ENCODE results near the gene TMEM270.

Gene TMEM270

GRCh38 chr7:73892003-73892999, 31.3 kb downstream of the TMEM270 start:
- no peak for TF ChIP-seq GATA1 (IDR thresholded peaks at IDR 0.05; ENCODE audit: low read depth, low read length)
- no peak for TF ChIP-seq POLR2A (IDR thresholded peaks at IDR 0.05; ENCODE audit: low read length)
- peak; percentile 35 to 50 for DNase-seq

DNA sequence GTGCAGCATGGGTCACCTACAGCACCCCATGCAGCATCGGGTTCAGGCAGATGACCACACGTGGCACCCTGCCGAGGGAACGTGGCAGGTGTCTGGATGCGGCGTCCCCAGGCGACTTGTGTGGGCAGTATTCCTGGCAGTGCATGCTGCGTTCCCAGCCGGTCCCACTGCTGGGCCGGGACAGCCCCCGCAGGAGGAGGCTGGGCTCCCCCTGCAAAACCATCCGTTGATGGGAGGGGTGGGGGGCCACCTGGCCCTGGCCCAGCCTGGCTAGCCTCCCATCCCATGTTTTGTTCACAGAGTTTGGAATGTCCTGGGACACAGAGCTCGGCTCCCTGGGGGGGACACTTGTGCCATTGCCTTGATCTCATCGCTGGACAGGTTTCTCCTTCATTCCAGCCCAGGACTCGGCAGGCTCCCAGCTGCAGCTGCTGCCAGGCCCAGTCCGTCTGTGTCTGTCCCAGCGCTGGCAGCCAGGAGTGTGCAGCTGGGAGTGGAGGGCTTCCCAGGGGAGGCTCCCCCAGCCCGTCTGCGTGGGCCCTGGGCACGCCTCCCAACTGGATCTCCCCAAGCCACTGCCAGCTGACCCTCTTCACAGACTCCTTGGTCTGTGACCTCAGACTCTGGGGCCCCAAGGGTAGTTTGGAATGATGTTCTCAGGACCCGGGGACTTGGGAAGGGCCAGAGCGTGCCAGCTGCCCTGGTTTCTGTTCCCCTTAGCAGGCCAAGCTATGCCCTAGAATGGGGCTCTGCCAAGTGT, 32.6 kb downstream of the TMEM270 start:
- no peak for DNase-seq
- TF ChIP-seq GATA1 (IDR thresholded peaks at IDR 0.05; ENCODE audit: low read depth, low read length) (no peak), POLR2A (IDR thresholded peaks at IDR 0.05; ENCODE audit: low read length) (no peak)

DNA sequence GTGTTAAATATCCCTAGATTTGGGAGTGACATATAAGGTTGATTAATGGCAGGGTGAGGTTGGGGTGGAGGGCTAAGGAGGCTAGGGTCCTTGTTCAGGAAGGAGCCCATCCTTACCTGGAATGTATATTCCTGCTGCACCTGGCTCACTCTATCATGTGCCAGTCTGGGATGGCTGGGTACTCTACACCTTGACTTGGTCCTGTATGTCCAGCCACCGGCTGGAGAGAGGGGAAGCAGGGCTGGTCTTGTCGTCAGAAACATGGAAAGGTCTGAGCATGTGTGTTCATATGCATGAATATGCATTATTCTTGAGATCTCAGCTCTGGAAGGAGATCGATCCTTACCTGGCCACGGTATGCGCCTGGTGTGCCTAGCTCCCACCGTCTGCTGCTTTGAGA, 33.2 kb downstream of the TMEM270 start:
- no peak for DNase-seq
- no peak for TF ChIP-seq GATA1 (IDR thresholded peaks at IDR 0.05; ENCODE audit: low read depth, low read length)

DNA sequence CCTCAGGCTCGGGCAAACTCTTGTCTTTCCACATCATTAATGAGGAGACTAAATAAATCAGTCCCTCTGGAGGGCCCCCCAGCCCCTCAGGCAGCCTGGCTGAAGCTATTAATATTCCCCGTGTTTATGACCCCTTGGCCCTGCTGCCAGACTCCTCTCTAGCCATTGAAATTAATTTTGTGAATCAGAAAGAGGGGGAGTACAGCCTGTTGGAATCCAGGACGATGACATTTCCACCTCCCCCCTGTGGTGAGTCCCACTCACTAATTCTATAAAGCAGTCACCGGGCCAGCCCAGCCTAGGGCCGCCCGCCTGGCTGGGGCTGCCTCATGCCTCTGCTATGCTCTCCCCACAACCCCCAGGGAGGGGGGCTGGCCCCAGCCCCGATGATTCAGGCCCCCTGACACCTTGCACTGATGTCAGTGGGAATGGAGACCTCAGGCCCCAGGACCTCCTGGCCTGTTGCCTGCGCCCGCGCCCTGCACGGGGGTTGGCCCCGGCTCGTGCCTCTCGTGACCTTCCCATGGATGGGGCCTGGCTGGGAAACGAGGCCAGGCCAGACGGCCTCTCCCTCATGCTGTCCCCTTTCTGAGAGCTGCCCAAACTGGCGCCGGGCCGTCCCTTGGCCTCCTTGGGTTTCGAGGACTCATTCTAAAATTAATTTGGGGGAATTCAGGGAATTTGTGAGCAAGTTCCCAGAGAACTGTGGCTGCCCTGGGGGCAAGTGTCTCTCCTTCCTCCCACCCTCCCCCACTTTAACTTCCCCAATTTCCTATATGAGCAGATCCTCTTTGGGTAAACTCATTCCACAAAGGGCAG, 34.0 kb downstream of the TMEM270 start:
- DNase-seq, result no peak
- TF ChIP-seq POLR2A (IDR thresholded peaks at IDR 0.05; ENCODE audit: low read length) (no peak), GATA1 (IDR thresholded peaks at IDR 0.05; ENCODE audit: low read depth, low read length) (no peak)

DNA sequence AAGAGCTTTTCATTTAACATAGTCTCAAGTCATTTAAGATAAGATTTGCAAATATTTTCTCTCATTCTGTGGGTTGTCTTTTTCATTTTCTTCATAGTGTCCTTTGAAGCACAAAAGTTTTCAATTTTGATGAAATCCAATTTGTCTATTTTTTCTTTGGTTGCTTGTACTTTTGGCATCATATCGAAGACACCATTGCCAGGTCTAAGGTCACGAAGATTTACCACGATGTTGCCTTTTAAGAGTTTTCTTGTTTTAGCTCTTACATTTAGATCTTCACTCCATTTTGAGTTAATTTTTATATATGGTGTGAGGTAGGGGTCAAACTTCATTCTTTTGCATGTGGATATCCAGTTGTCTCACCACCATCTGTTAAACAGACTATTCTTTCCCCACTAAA, 34.7 kb downstream of the TMEM270 start:
- DNase-seq, result no peak
- no peak for TF ChIP-seq POLR2A (IDR thresholded peaks at IDR 0.05; ENCODE audit: low read length)
- no peak for TF ChIP-seq GATA1 (IDR thresholded peaks at IDR 0.05; ENCODE audit: low read depth, low read length)

DNA sequence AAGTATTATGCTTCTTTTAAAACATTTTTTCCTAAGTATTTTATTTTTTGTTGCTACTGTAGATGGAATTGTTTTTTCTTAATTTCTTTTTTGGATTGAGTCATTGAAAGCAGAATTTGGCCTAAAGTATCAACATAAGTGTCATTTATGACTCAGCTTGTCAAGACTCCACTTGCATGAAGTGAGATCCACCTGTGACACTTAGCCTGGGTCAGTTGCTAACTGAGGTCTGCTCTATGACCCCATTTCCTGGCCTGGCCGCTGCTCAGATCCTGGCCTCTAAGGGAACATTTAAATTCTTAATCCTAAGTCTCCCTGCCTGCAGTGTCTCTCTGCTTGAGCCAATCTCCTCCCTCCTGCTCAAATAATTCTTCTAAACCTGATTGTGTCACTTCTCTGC, 35.5 kb downstream of the TMEM270 start:
- no peak for DNase-seq
- TF ChIP-seq POLR2A (IDR thresholded peaks at IDR 0.05; ENCODE audit: low read length), result no peak

DNA sequence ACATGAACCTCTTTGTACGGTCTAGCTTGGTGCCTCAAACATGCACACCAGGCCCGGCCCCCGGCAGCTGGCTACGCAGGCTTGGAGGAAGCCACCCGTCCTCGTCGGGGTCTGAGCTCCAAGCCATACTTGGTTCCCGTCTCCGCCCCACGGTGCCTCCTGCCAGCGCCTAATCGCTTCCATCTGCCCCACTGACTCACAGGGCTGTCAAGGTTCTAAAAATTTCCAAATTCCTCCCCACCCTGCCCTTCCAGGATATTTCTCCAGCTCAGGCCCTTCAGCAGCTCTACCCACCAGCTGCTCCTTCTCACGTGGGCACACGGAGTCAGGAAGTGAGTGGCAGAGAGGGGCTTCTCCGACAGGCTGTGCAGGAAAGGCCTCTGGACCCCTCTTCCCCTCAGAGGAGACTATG, 38.8 kb downstream of the TMEM270 start:
- no peak for TF ChIP-seq POLR2A (IDR thresholded peaks at IDR 0.05; ENCODE audit: low read length)
- TF ChIP-seq GATA1 (IDR thresholded peaks at IDR 0.05; ENCODE audit: low read depth, low read length), result no peak
- DNase-seq, result no peak

DNA sequence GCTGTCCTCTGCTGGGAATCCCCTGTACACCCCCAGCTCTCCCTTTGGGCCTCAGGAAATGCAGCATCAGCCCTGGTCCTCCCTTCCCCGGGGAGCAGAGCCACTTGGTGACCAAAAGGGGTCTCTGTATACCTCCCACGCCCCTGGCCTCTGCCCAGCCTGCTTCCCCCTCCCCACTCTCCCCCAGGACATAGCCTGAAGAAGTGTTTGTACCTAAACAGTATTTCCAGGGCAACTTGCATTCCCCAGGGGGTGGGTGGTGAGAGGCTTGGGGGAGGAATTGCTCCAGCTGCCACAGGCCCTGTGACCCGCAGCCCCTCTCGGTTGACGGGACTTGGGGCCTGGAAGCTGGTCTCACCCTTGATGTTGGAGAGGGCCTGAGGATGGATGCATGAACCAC, 39.3 kb downstream of the TMEM270 start:
- DNase-seq, result no peak
- TF ChIP-seq GATA1 (IDR thresholded peaks at IDR 0.05; ENCODE audit: low read depth, low read length), result no peak
- TF ChIP-seq POLR2A (IDR thresholded peaks at IDR 0.05; ENCODE audit: low read length), result no peak

GRCh38 chr7:73901231-73901822, 40.4 kb downstream of the TMEM270 start:
- no peak for TF ChIP-seq POLR2A (IDR thresholded peaks at IDR 0.05; ENCODE audit: low read length)
- no peak for TF ChIP-seq GATA1 (IDR thresholded peaks at IDR 0.05; ENCODE audit: low read depth, low read length)
- no peak for DNase-seq

DNA sequence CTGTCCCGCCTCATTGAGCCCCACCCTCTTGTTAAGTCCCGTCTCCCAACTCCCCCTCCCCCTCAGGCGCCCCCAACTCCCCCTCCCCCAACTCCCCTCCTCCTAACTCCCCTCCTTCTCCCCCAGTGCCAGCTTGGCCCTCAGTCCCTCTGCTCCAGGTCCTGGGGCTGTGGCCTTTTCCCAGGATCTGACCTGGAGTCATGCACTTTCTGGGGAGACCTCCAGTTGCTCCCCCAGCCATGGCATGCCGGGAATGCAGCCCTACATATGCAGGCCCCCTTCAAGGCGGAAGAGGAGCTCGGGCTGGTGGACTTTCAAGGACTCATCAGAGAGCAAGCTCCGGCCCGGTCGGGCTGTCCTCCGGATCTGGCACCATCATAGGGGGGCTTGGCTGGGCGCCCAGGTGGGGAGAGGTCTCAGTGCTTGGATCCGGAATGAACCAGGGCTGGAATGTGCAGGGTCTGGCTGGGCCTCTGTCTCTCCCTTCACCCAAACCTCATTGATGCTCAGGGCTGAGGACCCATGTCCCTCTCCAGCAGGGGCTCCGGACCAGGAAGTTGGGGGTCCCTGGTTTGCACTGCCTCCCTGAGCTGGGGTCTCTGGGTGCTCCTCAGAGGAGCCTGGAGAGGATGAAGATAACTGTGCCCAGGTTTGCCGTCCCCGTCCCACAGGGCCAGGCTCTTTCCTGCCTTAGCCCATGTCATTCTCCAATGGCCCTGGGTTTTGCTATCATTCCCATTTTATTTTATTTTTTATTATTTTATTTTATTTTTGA, 41.1 kb downstream of the TMEM270 start:
- TF ChIP-seq GATA1 (IDR thresholded peaks at IDR 0.05; ENCODE audit: low read depth, low read length) (no peak), POLR2A (IDR thresholded peaks at IDR 0.05; ENCODE audit: low read length) (no peak)
- DNase-seq, result no peak

DNA sequence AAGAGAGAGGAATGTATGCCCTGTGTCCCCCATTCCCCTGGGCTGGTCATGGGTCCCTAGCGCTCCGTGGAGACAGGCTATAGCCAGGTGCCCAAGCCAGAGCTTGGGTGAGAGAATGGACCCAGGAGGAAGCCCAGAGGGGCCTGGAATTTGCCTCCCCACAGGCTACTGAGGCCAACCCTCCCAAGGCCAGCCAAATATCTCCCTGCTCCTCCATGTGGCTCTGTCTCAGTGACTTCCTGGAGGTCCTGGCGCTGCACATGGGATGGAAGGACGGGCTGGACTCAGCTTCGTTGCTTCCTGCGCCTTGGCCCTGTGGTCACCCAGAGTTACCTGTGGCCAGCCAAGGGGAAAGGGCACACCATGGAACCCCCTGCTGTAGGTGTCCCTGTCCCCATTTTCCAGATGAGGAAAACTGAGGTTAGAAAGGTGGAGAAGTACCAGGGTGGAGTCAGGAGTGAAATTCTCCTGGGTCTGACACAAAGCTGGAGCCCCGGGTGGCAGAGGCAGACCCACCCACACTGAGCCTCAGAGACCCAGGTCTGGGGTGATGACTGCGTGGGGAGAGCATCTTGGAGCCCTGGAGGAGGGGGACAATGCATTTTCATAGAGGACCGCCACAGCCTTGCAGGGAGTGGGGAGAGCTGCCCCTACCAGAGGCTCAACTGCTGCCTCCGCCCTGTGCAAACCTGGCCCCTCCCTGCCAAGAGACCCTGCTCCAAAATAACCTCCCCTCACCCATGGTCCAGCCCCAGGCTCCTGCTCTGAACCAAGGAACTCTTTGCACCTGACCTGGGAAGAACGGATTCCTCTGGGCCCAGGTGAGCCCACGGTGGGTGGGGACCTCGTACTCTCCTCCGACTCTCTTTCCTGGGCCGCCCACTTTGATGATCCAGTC, 42.6 kb downstream of the TMEM270 start:
- DNase-seq, result no peak
- TF ChIP-seq POLR2A (IDR thresholded peaks at IDR 0.05; ENCODE audit: low read length), result no peak
- no peak for TF ChIP-seq GATA1 (IDR thresholded peaks at IDR 0.05; ENCODE audit: low read depth, low read length)

Measured in erythroblast (primary cell).